Measurements from ENCODE around the gene SLC1A1. TPM values are rescaled to one million over a fixed set of nuclear protein-coding genes. Genes with fewer than 3 reads are reported as not detected.

The SLC1A1 gene
- total RNA-seq, 4 donors from 2014 or later, result 1.1 to 2.3 (median 1.8) TPM

GRCh38 chr9:4630836-4631235 lies 140.6 kb downstream of the SLC1A1 start:
- TF ChIP-seq EP300 (IDR thresholded peaks at IDR 0.05) (no peak), CTCF (IDR thresholded peaks at IDR 0.05) (no peak)
- 39 to 52% methylated on average over 2 of the region's 2 CpGs for whole genome bisulfite sequencing, 2 donors (ENCODE audit: low coverage in 1 of 2)
- Histone ChIP-seq H3K4me1 (no peaks in the 10 kb centered on the region), H3K9me3 (no peaks in the 10 kb centered on the region), H3K36me3 (no peaks in the 10 kb centered on the region), H3K4me3 (no peak overlapping the region), H3K27ac (no peak overlapping the region), H3K27me3 (no peaks in the 10 kb centered on the region)
- no peak for ATAC-seq

Other genes starting within 250 kb of the SLC1A1 start
- 10 to 100 TPM; 10.3 to 34.9 (median 20.8) TPM for gene GLIS3, start 190.4 kb upstream of the SLC1A1 start, total RNA-seq
- gene PLPP6, start 171.8 kb downstream of the SLC1A1 start, total RNA-seq, result 1 to 10 TPM; 5.3 to 8.1 (median 6.6) TPM
- gene SPATA6L, start 176.0 kb downstream of the SLC1A1 start, total RNA-seq, result 1 to 10 TPM in 1 of 4 donors, under 1 TPM in 3; 0.69 to 1.9 (median 0.83) TPM
- 100 to 1,000 TPM in 1 of 4 donors, 10 to 100 TPM in 3; 61.4 to 101 (median 84.7) TPM for gene CDC37L1, start 189.1 kb downstream of the SLC1A1 start, total RNA-seq

All from gastroesophageal sphincter (tissue), 4 donors.